Measurements from ENCODE around the gene LARP4B. TPM values are rescaled to one million over a fixed set of nuclear protein-coding genes. Genes with fewer than 3 reads are reported as not detected.
A peak's percentile ranks its signal among the peaks of the same experiment; 100 is the strongest.

Gene LARP4B
- total and polyA plus RNA-seq, 2 experiments from 2014 or later = 18.3 to 52.3 TPM

- no peak overlapping the region for H3K4me3 ChIP-seq
- peaks cover 3% of the 10 kb centered on the region; the same call in 1 of the 3 replicates for H3K4me1 Mint-ChIP-seq
- H3K79me2 ChIP-seq (replicated peaks; ENCODE audit: insufficient read depth) = no peaks in the 10 kb centered on the region; the same call in 1 of the 2 replicates
- peaks cover 8% of the 10 kb centered on the region for H3K27me3 Mint-ChIP-seq (ENCODE audit: insufficient read depth, low read depth, poor library complexity)
- H3F3A ChIP-seq (replicated peaks; ENCODE audit: low read depth) = no peaks in the 10 kb centered on the region
- no peaks in the 10 kb centered on the region for H3K36me3 ChIP-seq (ENCODE audit: insufficient read depth)
- TF ChIP-seq ZNF331 (CRISPR knock-in tag; IDR thresholded peaks at IDR 0.05; ENCODE audit: low read depth) (no peak), ZNF114 (CRISPR knock-in tag; IDR thresholded peaks at IDR 0.05) (no peak), ZNF462 (CRISPR knock-in tag; IDR thresholded peaks at IDR 0.05) (no peak), NANOG (IDR thresholded peaks at IDR 0.05; ENCODE audit: borderline replicate concordance) (no peak), STAT1 (IDR thresholded peaks at IDR 0.05; ENCODE audit: unreplicated experiment) (no peak), EZH2 (IDR thresholded peaks at IDR 0.05; ENCODE audit: low read depth, unreplicated experiment) (no peak)
- TF ChIP-seq, protein P1, sequence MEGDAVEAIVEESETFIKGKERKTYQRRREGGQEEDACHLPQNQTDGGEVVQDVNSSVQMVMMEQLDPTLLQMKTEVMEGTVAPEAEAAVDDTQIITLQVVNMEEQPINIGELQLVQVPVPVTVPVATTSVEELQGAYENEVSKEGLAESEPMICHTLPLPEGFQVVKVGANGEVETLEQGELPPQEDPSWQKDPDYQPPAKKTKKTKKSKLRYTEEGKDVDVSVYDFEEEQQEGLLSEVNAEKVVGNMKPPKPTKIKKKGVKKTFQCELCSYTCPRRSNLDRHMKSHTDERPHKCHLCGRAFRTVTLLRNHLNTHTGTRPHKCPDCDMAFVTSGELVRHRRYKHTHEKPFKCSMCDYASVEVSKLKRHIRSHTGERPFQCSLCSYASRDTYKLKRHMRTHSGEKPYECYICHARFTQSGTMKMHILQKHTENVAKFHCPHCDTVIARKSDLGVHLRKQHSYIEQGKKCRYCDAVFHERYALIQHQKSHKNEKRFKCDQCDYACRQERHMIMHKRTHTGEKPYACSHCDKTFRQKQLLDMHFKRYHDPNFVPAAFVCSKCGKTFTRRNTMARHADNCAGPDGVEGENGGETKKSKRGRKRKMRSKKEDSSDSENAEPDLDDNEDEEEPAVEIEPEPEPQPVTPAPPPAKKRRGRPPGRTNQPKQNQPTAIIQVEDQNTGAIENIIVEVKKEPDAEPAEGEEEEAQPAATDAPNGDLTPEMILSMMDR (conservative IDR thresholded peaks at IDR 0.05; ENCODE audit: low read depth in 2 of 2) = peak; percentile 49 to 67
- no peaks in the 10 kb centered on the region for H4K20me1 ChIP-seq (replicated peaks; ENCODE audit: insufficient read depth)
- ATAC-seq (peak; percentile 69), DNase-seq (ENCODE audit: low spot score) (peak; percentile 58)
- no peaks in the 10 kb centered on the region for H3K4me1 ChIP-seq (ENCODE audit: insufficient read depth)
- no peak overlapping the region for H2AFZ ChIP-seq
- H3K9me3 Mint-ChIP-seq = peaks cover 43% of the 10 kb centered on the region
- H3K4me2 ChIP-seq = no peak overlapping the region
- no peak overlapping the region for H3K4me3 Mint-ChIP-seq
- peaks cover 36% of the 10 kb centered on the region for H3K36me3 Mint-ChIP-seq (ENCODE audit: low read depth)
- no peak overlapping the region for H3K27ac Mint-ChIP-seq
- no peaks in the 10 kb centered on the region for H3K27me3 ChIP-seq (ENCODE audit: insufficient read depth)
- H3K9me2 ChIP-seq (ENCODE audit: insufficient read depth) = 0 out of 2 replicates have a peak, but pooled peaks cover 8% of the 10 kb centered on the region
- no peak overlapping the region for H3K27ac ChIP-seq (ENCODE audit: low read depth)
These were observed 137.0 kb downstream of the LARP4B start for GRCh38 chr10:794382-794956.
